ENCODE data around the gene ZNF599. TPM values are rescaled to one million over a fixed set of nuclear protein-coding genes. Genes with fewer than 3 reads are reported as not detected.

The ZNF599 gene
- total RNA-seq, 2 experiments from 2014 or later = 2.0 to 2.9 TPM

GRCh38 chr19:34767951-34768350, 5.1 kb downstream of the ZNF599 start:
- Mint-ChIP-seq H3K27ac (no peak overlapping the region), H3K36me3 (ENCODE audit: low read depth) (peaks cover 79% of the 10 kb centered on the region), H3K4me3 (no peak overlapping the region), H3K27me3 (no peaks in the 10 kb centered on the region), H3K4me1 (ENCODE audit: low read depth) (peaks cover 16% of the 10 kb centered on the region), H3K9me3 (peaks cover 16% of the 10 kb centered on the region)
- peaks cover 48% of the 10 kb centered on the region for H3K36me3 ChIP-seq (ENCODE audit: insufficient read depth, low read length)
- ChIA-PET CTCF (no interaction called here), POLR2A (no interaction called here)
- no peak overlapping the region for H3K4me3 ChIP-seq (ENCODE audit: low read length)
- no peak for TF ChIP-seq CTCF (IDR thresholded peaks at IDR 0.05)
- DNase-seq (no peak), ATAC-seq (ENCODE audit: poor library complexity) (no peak)
- intact Hi-C loops (cut with DNase I, micrococcal nuclease) = no loop called here
- peaks cover 11% of the 10 kb centered on the region for H3K4me1 ChIP-seq (ENCODE audit: insufficient read depth, low read length)
- H3K27me3 ChIP-seq (ENCODE audit: control insufficient read depth in 1 of 2, insufficient read depth in 2 of 2, low read length in 2 of 2) = no peaks in the 10 kb centered on the region
- H3K9me3 ChIP-seq (ENCODE audit: control insufficient read depth in 1 of 2, insufficient read depth in 1 of 2, low read length in 2 of 2) = peaks cover 10 to 16% of the 10 kb centered on the region in 2 experiments
- H3K27ac ChIP-seq (ENCODE audit: low read depth in 1 of 2, low read length in 2 of 2) = no peak overlapping the region

DNA sequence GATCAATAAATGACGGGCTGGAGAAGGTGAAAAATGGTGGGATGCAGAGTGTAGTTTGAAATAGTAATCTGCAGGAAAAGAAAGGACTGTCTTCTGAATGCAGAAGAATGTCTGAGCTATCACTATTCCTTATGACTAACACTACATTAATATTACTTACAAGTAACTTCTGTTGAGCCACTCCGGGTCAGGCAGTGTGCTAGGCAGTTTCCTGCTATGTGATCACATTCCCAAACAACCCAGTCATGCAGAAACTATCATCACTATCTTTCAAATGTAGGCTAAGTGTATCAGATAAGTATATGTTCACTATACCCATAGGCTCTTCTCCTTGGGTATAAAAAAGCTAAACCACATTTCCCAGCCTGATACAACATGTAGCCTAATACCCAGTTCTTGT, 6.6 kb downstream of the ZNF599 start:
- Histone ChIP-seq H3K9me3 (ENCODE audit: control insufficient read depth in 1 of 2, insufficient read depth in 1 of 2, low read length in 2 of 2) (peaks cover 10 to 32% of the 10 kb centered on the region in 2 experiments), H3K27ac (ENCODE audit: low read depth in 1 of 2, low read length in 2 of 2) (no peak overlapping the region), H3K4me1 (ENCODE audit: insufficient read depth, low read length) (no peaks in the 10 kb centered on the region), H3K4me3 (ENCODE audit: low read length) (no peak overlapping the region), H3K27me3 (ENCODE audit: control insufficient read depth in 1 of 2, insufficient read depth in 2 of 2, low read length in 2 of 2) (no peaks in the 10 kb centered on the region), H3K36me3 (ENCODE audit: insufficient read depth, low read length) (peaks cover 48% of the 10 kb centered on the region)
- TF ChIP-seq CTCF (IDR thresholded peaks at IDR 0.05) = no peak
- ATAC-seq (ENCODE audit: poor library complexity) (no peak), DNase-seq (no peak)
- H3K4me1 Mint-ChIP-seq (ENCODE audit: low read depth) = peaks cover 3% of the 10 kb centered on the region
- ChIA-PET POLR2A (no interaction called here), CTCF (no interaction called here)
- no peak overlapping the region for H3K27ac Mint-ChIP-seq
- peaks cover 86% of the 10 kb centered on the region for H3K36me3 Mint-ChIP-seq (ENCODE audit: low read depth)
- H3K4me3 Mint-ChIP-seq = no peak overlapping the region
- peaks cover 20% of the 10 kb centered on the region for H3K9me3 Mint-ChIP-seq
- intact Hi-C loops (cut with DNase I, micrococcal nuclease) = no loop called here
- no peaks in the 10 kb centered on the region for H3K27me3 Mint-ChIP-seq

GRCh38 chr19:34759218-34759917, 13.6 kb downstream of the ZNF599 start:
- H3K36me3 Mint-ChIP-seq (ENCODE audit: low read depth) = peaks cover 92% of the 10 kb centered on the region
- TF ChIP-seq CTCF (IDR thresholded peaks at IDR 0.05) = no peak
- H3K4me1 ChIP-seq (ENCODE audit: insufficient read depth, low read length) = no peaks in the 10 kb centered on the region
- ChIA-PET POLR2A (no interaction called here), CTCF (no interaction called here)
- no peak overlapping the region for H3K4me3 Mint-ChIP-seq
- no peaks in the 10 kb centered on the region for H3K4me1 Mint-ChIP-seq (ENCODE audit: low read depth)
- DNase-seq = no peak
- peaks cover 30 to 91% of the 10 kb centered on the region in 2 experiments for H3K9me3 ChIP-seq (ENCODE audit: control insufficient read depth in 1 of 2, insufficient read depth in 1 of 2, low read length in 2 of 2)
- H3K27me3 Mint-ChIP-seq = no peaks in the 10 kb centered on the region
- H3K27ac ChIP-seq (ENCODE audit: low read depth in 1 of 2, low read length in 2 of 2) = no peak overlapping the region
- intact Hi-C loops (cut with DNase I, micrococcal nuclease) = no loop called here
- peaks cover 9% of the 10 kb centered on the region for H3K36me3 ChIP-seq (ENCODE audit: insufficient read depth, low read length)
- ATAC-seq (ENCODE audit: poor library complexity) = no peak
- H3K27me3 ChIP-seq (ENCODE audit: control insufficient read depth in 1 of 2, insufficient read depth in 2 of 2, low read length in 2 of 2) = no peaks in the 10 kb centered on the region
- H3K4me3 ChIP-seq (ENCODE audit: low read length) = no peak overlapping the region
- H3K27ac Mint-ChIP-seq = no peak overlapping the region
- peaks cover 21% of the 10 kb centered on the region for H3K9me3 Mint-ChIP-seq

Data from CD4-positive, alpha-beta T cell (primary cell).